IMR-90 (cell line): ENCODE data around the gene RFTN1. TPM values are rescaled to one million over a fixed set of nuclear protein-coding genes. Genes with fewer than 3 reads are reported as not detected.

ENCODE experiments used
- ATAC-seq: fragments of 200-7000 bp; cut with Tn5 transposase; 2 replicates; pipeline ENCODE4 v1.9.1; 2020; ENCODE audit warnings: low read depth, mild to moderate bottlenecking, moderate library complexity
- BruUV-seq: library from RNA; stranded (reverse); fragments of 400-500 nt; replicated peaks from 2 replicates; lab custom pipeline; 2021; lab: Mats Ljungman, UMichigan
- CTCF ChIA-PET: fragments of 300-600 bp; formaldehyde crosslinking; extraction: SDS; loops from one replicate; lab custom pipeline; 2021; ENCODE audit warnings: antibody characterized with exemption; lab: Yijun Ruan, JAX
- POLR2A ChIA-PET: fragments of 300-600 bp; sonication (Branson Sonifier 250); formaldehyde crosslinking; loops from one replicate; lab custom pipeline; 2022; ENCODE audit warnings: antibody characterized with exemption; ENCODE audit not compliant: unreplicated experiment; lab: Charles Lee
- DNase-seq: peaks from one replicate; pipeline ENCODE4 v3.0.0; 2013
- H2AFZ ChIP-seq: replicated peaks from 2 replicates; pipeline ENCODE3; 2013; ENCODE audit warnings: low read length, mild to moderate bottlenecking; ENCODE audit not compliant: poor library complexity
- H2AK5ac ChIP-seq: 2 replicates; pipeline ENCODE4 v1.6.1; 2013; ENCODE audit warnings: low read depth, low read length, inconsistent platforms
- H2AK9ac ChIP-seq: replicated peaks from 2 replicates; pipeline ENCODE3; 2013; ENCODE audit warnings: mild to moderate bottlenecking, low read depth, low read length, moderate library complexity; ENCODE audit not compliant: poor library complexity
- H2BK120ac ChIP-seq: 2 replicates; pipeline ENCODE4 v1.6.1; 2013; ENCODE audit warnings: low read depth, low read length, inconsistent platforms
- H2BK15ac ChIP-seq: 3 replicates; pipeline ENCODE4 v1.6.1; 2013; ENCODE audit warnings: low read depth, low read length, inconsistent platforms
- H2BK20ac ChIP-seq: 2 replicates; pipeline ENCODE4 v1.6.1; 2013; ENCODE audit warnings: low read depth, mild to moderate bottlenecking, inconsistent platforms, low read length, moderate library complexity
- H2BK5ac ChIP-seq: 2 replicates; pipeline ENCODE4 v1.6.1; 2013; ENCODE audit warnings: mild to moderate bottlenecking, low read depth, low read length, inconsistent platforms; ENCODE audit not compliant: poor library complexity, severe bottlenecking
- H3K14ac ChIP-seq: replicated peaks from 2 replicates; pipeline ENCODE4 v1.6.1; 2013; ENCODE audit warnings: low read depth, low read length, inconsistent platforms
- H3K18ac ChIP-seq: 2 replicates; pipeline ENCODE4 v1.6.1; 2013; ENCODE audit warnings: low read depth, low read length, control low read depth
- H3K23ac ChIP-seq: 2 replicates; pipeline ENCODE4 v1.6.1; 2013; ENCODE audit warnings: low read depth, low read length, inconsistent platforms
- H3K27ac ChIP-seq: 2 replicates; pipeline ENCODE4 v1.5.1; 2013; ENCODE audit warnings: mild to moderate bottlenecking, control low read depth, low read length; ENCODE audit not compliant: insufficient read depth
- H3K27me3 ChIP-seq: 2 replicates; pipeline ENCODE4 v1.6.1; 2013; ENCODE audit warnings: low read length; ENCODE audit not compliant: control insufficient read depth, insufficient read depth
- H3K36me3 ChIP-seq: 2 replicates; pipeline ENCODE4 v1.6.1; 2013; ENCODE audit warnings: low read length, mixed read lengths; ENCODE audit not compliant: control insufficient read depth, insufficient read depth
- H3K4ac ChIP-seq: 2 replicates; pipeline ENCODE4 v1.6.1; 2013; ENCODE audit warnings: low read depth, low read length, inconsistent platforms
- H3K4me1 ChIP-seq: 2 replicates; pipeline ENCODE4 v1.6.1; 2013; ENCODE audit warnings: low read length, mixed read lengths; ENCODE audit not compliant: control insufficient read depth, insufficient read depth
- H3K4me2 ChIP-seq: 2 replicates; pipeline ENCODE4 v1.6.1; 2013; ENCODE audit warnings: low read depth, mild to moderate bottlenecking, control low read depth, low read length, moderate library complexity
- H3K4me3 ChIP-seq: 2 replicates; pipeline ENCODE4 v1.5.1; 2013; ENCODE audit warnings: low read depth, mild to moderate bottlenecking, control low read depth, low read length, moderate library complexity; ENCODE audit not compliant: insufficient read depth
- H3K56ac ChIP-seq: 2 replicates; pipeline ENCODE4 v1.6.1; 2013; ENCODE audit warnings: low read length, inconsistent platforms; ENCODE audit not compliant: insufficient read depth; ENCODE audit errors: extremely low read depth
- H3K79me1 ChIP-seq, 2 experiments: 2 replicates each; pipeline ENCODE4 v1.6.1; 2013; ENCODE audit warnings: low read length in 2 of 2, inconsistent platforms in 1 of 2, low read depth in 1 of 2
- H3K9ac ChIP-seq: 2 replicates; pipeline ENCODE4 v1.6.1; 2013; ENCODE audit warnings: low read depth, low read length, control low read depth
- H3K9me1 ChIP-seq: 2 replicates; pipeline ENCODE4 v1.6.1; 2013; ENCODE audit warnings: low read length, inconsistent platforms; ENCODE audit not compliant: insufficient read depth
- H3K9me3 ChIP-seq: 2 replicates; pipeline ENCODE4 v1.6.1; 2013; ENCODE audit warnings: low read length; ENCODE audit not compliant: control insufficient read depth, insufficient read depth
- H4K20me1 ChIP-seq: 2 replicates; pipeline ENCODE4 v1.6.1; 2013; ENCODE audit warnings: low read length, inconsistent platforms; ENCODE audit not compliant: insufficient read depth
- H4K5ac ChIP-seq: 2 replicates; pipeline ENCODE4 v1.6.1; 2013; ENCODE audit warnings: mild to moderate bottlenecking, low read depth, low read length, control low read depth
- H4K8ac ChIP-seq, 2 experiments: 2 replicates each; pipeline ENCODE4 v1.6.1; 2013; ENCODE audit warnings: low read depth in 2 of 2, low read length in 2 of 2, control low read depth in 1 of 2, inconsistent platforms in 1 of 2
- H4K91ac ChIP-seq: 2 replicates; pipeline ENCODE4 v1.6.1; 2013; ENCODE audit warnings: low read depth, low read length, inconsistent platforms; ENCODE audit not compliant: insufficient read depth
- BHLHE40 ChIP-seq: fragments of 150-350 bp; IDR thresholded peaks from 2 replicates; pipeline ENCODE4 v1.6.1; 2016; ENCODE audit warnings: mild to moderate bottlenecking, low read depth, low read length
- CEBPB ChIP-seq: IDR thresholded peaks from 2 replicates; pipeline ENCODE4 v1.6.1; 2012; ENCODE audit warnings: low read depth, low read length, improper control_type of control experiment
- FOS ChIP-seq: fragments of 150-350 bp; IDR thresholded peaks from 2 replicates; pipeline ENCODE4 v1.6.1; 2016; ENCODE audit warnings: low read depth, low read length
- MAFK ChIP-seq: IDR thresholded peaks from 2 replicates; pipeline ENCODE4 v1.6.1; 2012; ENCODE audit warnings: low read depth, low read length, improper control_type of control experiment
- MAZ ChIP-seq: IDR thresholded peaks from 2 replicates; pipeline ENCODE4 v1.6.1; 2012; ENCODE audit warnings: low read depth, mild to moderate bottlenecking, low read length, improper control_type of control experiment, moderate library complexity, borderline replicate concordance
- NFE2L2 ChIP-seq: fragments of 150-350 bp; IDR thresholded peaks from 2 replicates; pipeline ENCODE4 v1.6.1; 2016; ENCODE audit warnings: low read depth, mild to moderate bottlenecking, low read length
- POLR2A ChIP-seq: IDR thresholded peaks from 2 replicates; pipeline ENCODE4 v1.6.1; 2012; ENCODE audit warnings: mild to moderate bottlenecking, low read depth, low read length
- RAD21 ChIP-seq: IDR thresholded peaks from 2 replicates; pipeline ENCODE4 v1.6.1; 2012; ENCODE audit warnings: low read length, improper control_type of control experiment
- RCOR1 ChIP-seq: IDR thresholded peaks from 2 replicates; pipeline ENCODE4 v1.6.1; 2012; ENCODE audit warnings: mild to moderate bottlenecking, low read length, improper control_type of control experiment; ENCODE audit not compliant: insufficient replicate concordance
- RFX5 ChIP-seq: IDR thresholded peaks from 2 replicates; pipeline ENCODE4 v1.8.0; 2012; ENCODE audit warnings: low read depth, mild to moderate bottlenecking, low read length, moderate library complexity
- SMC3 ChIP-seq: fragments of 150-350 bp; IDR thresholded peaks from 2 replicates; pipeline ENCODE4 v1.6.1; 2016; ENCODE audit warnings: low read depth, mild to moderate bottlenecking, antibody characterized with exemption, low read length, moderate library complexity
- USF2 ChIP-seq: fragments of 150-350 bp; IDR thresholded peaks from 2 replicates; pipeline ENCODE4 v1.6.1; 2017; ENCODE audit warnings: mild to moderate bottlenecking, antibody characterized with exemption, low read length, low read depth
- WGBS, 2 experiments: methylation state at CpG; one replicate each; pipeline versions ENCODE4 v1.1.5 to v1.1.7; 2013; ENCODE audit warnings: missing lambda C conversion rate in 2 of 2; ENCODE audit not compliant: insufficient read length in 1 of 2; ENCODE audit errors: extremely low coverage in 2 of 2; 5-methylcytosine and 5-hydroxymethylcytosine counted together
- dilution Hi-C: fragments of 300-500 bp; cut with HindIII; formaldehyde crosslinking; loops from one replicate; pipeline ENCODE4 v1.14.3; 2018; ENCODE audit warnings: low sequenced_read_pairs; ENCODE audit not compliant: unreplicated experiment
- in situ Hi-C: fragments of 300-500 bp; cut with MboI; formaldehyde crosslinking; loops from 3 replicates; pipeline ENCODE4 v1.14.3; 2019; ENCODE audit warnings: low sequenced_read_pairs, inconsistent platforms, mixed read lengths
- intact Hi-C: fragments of 100-400 bp; cut with micrococcal nuclease; formaldehyde crosslinking; loops from 2 replicates; pipeline ENCODE4 v1.10.0; 2022
- polyA plus RNA-seq, 3 experiments: library from polyadenylated mRNA; depleted of rRNA; stranded (reverse); fragments of >200 nt; gene quantifications; 2 replicates each; pipeline ENCODE4 v1.2.3, GENCODE V29; 2012; ENCODE audit warnings: low replicate concordance in 1 of 3
- total RNA-seq: library from RNA; depleted of rRNA; stranded (reverse); fragments of >200 nt; gene quantifications from 2 replicates; pipeline ENCODE4 v1.2.3, GENCODE V29; 2012
- TF ChIP-seq, protein P1 (sequence below): conservative IDR thresholded peaks from 2 replicates; pipeline ENCODE4 v1.5.1; 2012; ENCODE audit warnings: mild to moderate bottlenecking, low read depth, low read length, improper control_type of control experiment

The RFTN1 gene
- total and polyA plus RNA-seq, 2 of the 4 experiments (the other 2 are of a cell fraction), result 45.0 to 52.0 TPM

GRCh38 chr3:16463119-16463518 lies 50.4 kb downstream of the RFTN1 start:
- no peak overlapping the region for H3K23ac ChIP-seq
- H2AK5ac ChIP-seq, result no peak overlapping the region
- peaks cover 13% of the 10 kb centered on the region; the same call in 1 of the 2 replicates for H3K9me1 ChIP-seq
- H2BK20ac ChIP-seq, result no peak overlapping the region
- dilution Hi-C loops, result no loop called here
- no peak overlapping the region for H2AK9ac ChIP-seq
- H3K9me3 ChIP-seq, result no peaks in the 10 kb centered on the region
- peaks cover 16% of the 10 kb centered on the region; the same call in 1 of the 2 replicates for H4K20me1 ChIP-seq
- intact Hi-C loops, result no loop called here
- DNase-seq (no peak), ATAC-seq (no peak)
- no peaks in the 10 kb centered on the region for H3K27me3 ChIP-seq
- H4K5ac ChIP-seq, result no peak overlapping the region
- no peak overlapping the region for H3K9ac ChIP-seq
- no peak overlapping the region for H3K27ac ChIP-seq
- no peak for TF ChIP-seq MAZ
- TF ChIP-seq POLR2A, result no peak
- TF ChIP-seq RAD21, result no peak
- TF ChIP-seq RCOR1, result no peak
- TF ChIP-seq RFX5, result no peak
- TF ChIP-seq NFE2L2, result no peak
- TF ChIP-seq, protein P1, sequence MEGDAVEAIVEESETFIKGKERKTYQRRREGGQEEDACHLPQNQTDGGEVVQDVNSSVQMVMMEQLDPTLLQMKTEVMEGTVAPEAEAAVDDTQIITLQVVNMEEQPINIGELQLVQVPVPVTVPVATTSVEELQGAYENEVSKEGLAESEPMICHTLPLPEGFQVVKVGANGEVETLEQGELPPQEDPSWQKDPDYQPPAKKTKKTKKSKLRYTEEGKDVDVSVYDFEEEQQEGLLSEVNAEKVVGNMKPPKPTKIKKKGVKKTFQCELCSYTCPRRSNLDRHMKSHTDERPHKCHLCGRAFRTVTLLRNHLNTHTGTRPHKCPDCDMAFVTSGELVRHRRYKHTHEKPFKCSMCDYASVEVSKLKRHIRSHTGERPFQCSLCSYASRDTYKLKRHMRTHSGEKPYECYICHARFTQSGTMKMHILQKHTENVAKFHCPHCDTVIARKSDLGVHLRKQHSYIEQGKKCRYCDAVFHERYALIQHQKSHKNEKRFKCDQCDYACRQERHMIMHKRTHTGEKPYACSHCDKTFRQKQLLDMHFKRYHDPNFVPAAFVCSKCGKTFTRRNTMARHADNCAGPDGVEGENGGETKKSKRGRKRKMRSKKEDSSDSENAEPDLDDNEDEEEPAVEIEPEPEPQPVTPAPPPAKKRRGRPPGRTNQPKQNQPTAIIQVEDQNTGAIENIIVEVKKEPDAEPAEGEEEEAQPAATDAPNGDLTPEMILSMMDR, result no peak
- TF ChIP-seq MAFK, result no peak
- no peak for TF ChIP-seq USF2
- TF ChIP-seq BHLHE40, result no peak
- TF ChIP-seq CEBPB, result no peak
- TF ChIP-seq FOS, result no peak
- no peak for TF ChIP-seq SMC3
- no peak overlapping the region for H3K4me2 ChIP-seq
- H4K8ac ChIP-seq, result no peak overlapping the region
- H3K14ac ChIP-seq, result no peak overlapping the region
- in situ Hi-C loops, result no loop called here
- no peak overlapping the region for H3K56ac ChIP-seq
- no peak overlapping the region for H4K91ac ChIP-seq
- no peak overlapping the region for H3K4me3 ChIP-seq
- H3K4ac ChIP-seq, result no peak overlapping the region
- BruUV-seq, result no TSS peak
- no peak overlapping the region for H3K18ac ChIP-seq
- H2BK5ac ChIP-seq, result no peak overlapping the region
- H2BK120ac ChIP-seq, result no peak overlapping the region
- peaks cover 12% of the 10 kb centered on the region for H3K36me3 ChIP-seq
- H2AFZ ChIP-seq, result no peak overlapping the region
- WGBS, 2 experiments, result 100% methylated on average over 1 of the region's 1 CpG; no CpG with 5 or more reads in 1 of the 2 experiments
- no peak overlapping the region for H2BK15ac ChIP-seq
- peaks cover 50 to 65% of the 10 kb centered on the region in 2 experiments for H3K79me1 ChIP-seq
- ChIA-PET POLR2A (no interaction called here), CTCF (no interaction called here)
- H3K4me1 ChIP-seq, result no peaks in the 10 kb centered on the region
